ENCODE data around the gene FAAH. TPM values are rescaled to one million over a fixed set of nuclear protein-coding genes. Genes with fewer than 3 reads are reported as not detected.

Gene FAAH
- total RNA-seq, 1 donor from 2014 or later = 13.9 TPM

DNA sequence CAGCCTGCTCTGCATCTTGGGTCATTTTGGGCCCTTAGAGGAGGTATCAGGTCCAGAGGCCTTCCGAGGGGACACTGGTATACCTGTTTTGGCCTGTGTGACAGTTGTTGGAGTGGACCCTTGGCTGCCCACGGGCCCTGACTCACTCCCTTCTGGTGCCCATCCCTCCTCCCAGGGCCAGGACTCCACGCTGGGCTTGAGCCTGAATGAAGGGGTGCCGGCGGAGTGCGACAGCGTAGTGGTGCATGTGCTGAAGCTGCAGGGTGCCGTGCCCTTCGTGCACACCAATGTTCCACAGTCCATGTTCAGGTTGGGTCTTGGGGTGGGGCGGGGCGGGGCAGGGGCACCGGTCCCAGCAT, 11.1 kb downstream of the FAAH start:
- Mint-ChIP-seq H3K4me3 (no peak overlapping the region), H3K27me3 (ENCODE audit: insufficient read depth, low read depth) (peaks cover 10% of the 10 kb centered on the region), H3K27ac (no peak overlapping the region), H3K4me1 (peaks cover 16% of the 10 kb centered on the region), H3K9me3 (no peaks in the 10 kb centered on the region), H3K36me3 (peaks cover 2% of the 10 kb centered on the region)
- no peaks in the 10 kb centered on the region for H3K36me3 ChIP-seq
- no peak overlapping the region for H3K9ac ChIP-seq
- H4K20me1 ChIP-seq (ENCODE audit: low read depth) = peaks cover 7% of the 10 kb centered on the region
- TF ChIP-seq EZH2 (IDR thresholded peaks at IDR 0.05) (no peak), EZH2phosphoT487 (IDR thresholded peaks at IDR 0.05) (no peak)
- TF ChIP-seq, protein P1, sequence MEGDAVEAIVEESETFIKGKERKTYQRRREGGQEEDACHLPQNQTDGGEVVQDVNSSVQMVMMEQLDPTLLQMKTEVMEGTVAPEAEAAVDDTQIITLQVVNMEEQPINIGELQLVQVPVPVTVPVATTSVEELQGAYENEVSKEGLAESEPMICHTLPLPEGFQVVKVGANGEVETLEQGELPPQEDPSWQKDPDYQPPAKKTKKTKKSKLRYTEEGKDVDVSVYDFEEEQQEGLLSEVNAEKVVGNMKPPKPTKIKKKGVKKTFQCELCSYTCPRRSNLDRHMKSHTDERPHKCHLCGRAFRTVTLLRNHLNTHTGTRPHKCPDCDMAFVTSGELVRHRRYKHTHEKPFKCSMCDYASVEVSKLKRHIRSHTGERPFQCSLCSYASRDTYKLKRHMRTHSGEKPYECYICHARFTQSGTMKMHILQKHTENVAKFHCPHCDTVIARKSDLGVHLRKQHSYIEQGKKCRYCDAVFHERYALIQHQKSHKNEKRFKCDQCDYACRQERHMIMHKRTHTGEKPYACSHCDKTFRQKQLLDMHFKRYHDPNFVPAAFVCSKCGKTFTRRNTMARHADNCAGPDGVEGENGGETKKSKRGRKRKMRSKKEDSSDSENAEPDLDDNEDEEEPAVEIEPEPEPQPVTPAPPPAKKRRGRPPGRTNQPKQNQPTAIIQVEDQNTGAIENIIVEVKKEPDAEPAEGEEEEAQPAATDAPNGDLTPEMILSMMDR (IDR thresholded peaks at IDR 0.05) = no peak
- H3F3A ChIP-seq (ENCODE audit: low read depth) = peaks cover 12% of the 10 kb centered on the region
- H3K4me2 ChIP-seq = no peak overlapping the region
- no peak overlapping the region for H3K27ac ChIP-seq
- no peaks in the 10 kb centered on the region for H3K79me2 ChIP-seq (ENCODE audit: low read depth)
- no peak for DNase-seq (ENCODE audit: low spot score)
- H2AFZ ChIP-seq (replicated peaks) = no peak overlapping the region
- H3K4me1 ChIP-seq = peaks cover 12% of the 10 kb centered on the region
- no peaks in the 10 kb centered on the region for H3K27me3 ChIP-seq
- H3K9me3 ChIP-seq (ENCODE audit: low read depth) = no peaks in the 10 kb centered on the region
- no peak overlapping the region for H3K4me3 ChIP-seq

DNA sequence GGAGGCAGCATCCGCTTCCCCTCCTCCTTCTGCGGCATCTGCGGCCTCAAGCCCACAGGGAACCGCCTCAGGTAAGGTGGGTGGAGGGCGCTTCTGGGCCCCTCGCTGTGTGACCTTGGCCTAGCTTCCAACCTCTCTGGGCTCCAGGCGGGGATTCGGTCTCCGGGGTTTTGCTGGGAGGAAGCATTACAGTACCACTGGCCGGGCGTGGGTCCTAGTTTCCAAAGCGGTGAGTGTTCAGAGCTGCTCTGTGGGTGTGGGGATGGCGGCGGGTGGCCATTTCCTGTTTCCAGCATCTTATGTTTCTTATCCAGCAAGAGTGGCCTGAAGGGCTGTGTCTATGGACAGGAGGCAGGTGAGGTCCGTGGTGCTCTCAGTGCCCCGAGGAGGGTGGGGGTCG, 11.6 kb downstream of the FAAH start:
- H3K4me2 ChIP-seq = no peak overlapping the region
- H3K36me3 Mint-ChIP-seq = peaks cover 2% of the 10 kb centered on the region
- H3K4me1 Mint-ChIP-seq = peaks cover 14% of the 10 kb centered on the region
- DNase-seq (ENCODE audit: low spot score) = no peak
- no peaks in the 10 kb centered on the region for H3K36me3 ChIP-seq
- H4K20me1 ChIP-seq (ENCODE audit: low read depth) = peaks cover 7% of the 10 kb centered on the region
- no peaks in the 10 kb centered on the region for H3K27me3 ChIP-seq
- TF ChIP-seq, protein P1 (IDR thresholded peaks at IDR 0.05) = no peak
- TF ChIP-seq EZH2phosphoT487 (IDR thresholded peaks at IDR 0.05) (no peak), EZH2 (IDR thresholded peaks at IDR 0.05) (no peak)
- peaks cover 9% of the 10 kb centered on the region for H3K27me3 Mint-ChIP-seq (ENCODE audit: insufficient read depth, low read depth)
- H3K4me3 Mint-ChIP-seq = no peak overlapping the region
- no peaks in the 10 kb centered on the region for H3K79me2 ChIP-seq (ENCODE audit: low read depth)
- peaks cover 12% of the 10 kb centered on the region for H3K4me1 ChIP-seq
- H3K9ac ChIP-seq = no peak overlapping the region
- no peaks in the 10 kb centered on the region for H3K9me3 ChIP-seq (ENCODE audit: low read depth)
- H2AFZ ChIP-seq (replicated peaks) = no peak overlapping the region
- H3K27ac Mint-ChIP-seq = no peak overlapping the region
- H3K4me3 ChIP-seq = no peak overlapping the region
- no peaks in the 10 kb centered on the region for H3K9me3 Mint-ChIP-seq
- H3K27ac ChIP-seq = no peak overlapping the region
- peaks cover 12% of the 10 kb centered on the region for H3F3A ChIP-seq (ENCODE audit: low read depth)

DNA sequence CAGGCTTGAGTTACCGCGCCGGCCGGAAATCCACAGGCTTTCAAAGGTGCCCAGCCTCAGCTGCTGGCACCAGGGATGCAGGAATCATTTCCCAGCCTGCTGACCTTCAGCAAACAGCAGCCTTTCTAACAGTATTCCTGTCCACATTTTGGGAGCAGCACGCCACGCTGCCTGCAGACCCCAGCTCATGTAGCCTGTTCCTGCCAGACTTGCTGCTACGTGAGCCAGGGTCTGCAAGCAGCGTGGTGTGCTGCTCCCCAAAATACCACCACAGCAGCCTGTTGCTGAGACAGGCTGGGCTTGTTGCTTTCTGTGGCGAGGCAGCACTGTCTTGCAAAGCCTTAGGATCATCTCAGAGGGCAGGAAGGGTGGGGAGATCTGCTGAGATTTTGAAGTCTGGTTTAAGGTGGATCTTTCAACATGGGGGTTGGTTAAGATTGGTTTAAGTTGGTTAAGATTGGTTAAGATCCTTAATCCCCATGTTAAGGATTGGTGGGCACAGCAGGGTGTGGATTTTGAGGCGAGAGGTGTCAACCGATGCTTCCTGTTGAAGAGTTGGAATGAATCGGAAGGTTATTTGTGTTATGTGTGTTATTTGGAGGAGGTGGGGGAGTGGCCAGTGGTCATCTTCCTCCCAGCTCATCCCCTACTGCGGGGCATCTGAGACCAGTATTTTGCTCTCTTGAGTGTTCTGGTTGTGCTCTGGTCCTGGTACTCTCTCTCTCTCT, 12.9 kb downstream of the FAAH start:
- Histone ChIP-seq H3K9me3 (ENCODE audit: low read depth) (no peaks in the 10 kb centered on the region), H2AFZ (replicated peaks) (peak overlapping the region; percentile 45), H3F3A (ENCODE audit: low read depth) (peaks cover 9% of the 10 kb centered on the region), H3K27me3 (no peaks in the 10 kb centered on the region), H3K27ac (no peak overlapping the region), H3K4me3 (no peak overlapping the region), H3K79me2 (ENCODE audit: low read depth) (no peaks in the 10 kb centered on the region), H3K9ac (no peak overlapping the region), H3K4me2 (peak overlapping the region; percentile 39), H3K36me3 (no peaks in the 10 kb centered on the region), H4K20me1 (ENCODE audit: low read depth) (no peaks in the 10 kb centered on the region), H3K4me1 (peaks cover 12% of the 10 kb centered on the region)
- Mint-ChIP-seq H3K27me3 (ENCODE audit: insufficient read depth, low read depth) (peaks cover 7% of the 10 kb centered on the region), H3K4me1 (peaks cover 10% of the 10 kb centered on the region), H3K27ac (peak overlapping the region; percentile 51), H3K36me3 (peaks cover 2% of the 10 kb centered on the region), H3K9me3 (no peaks in the 10 kb centered on the region), H3K4me3 (peak overlapping the region; percentile 67)
- TF ChIP-seq, protein P1 (IDR thresholded peaks at IDR 0.05) = no peak
- TF ChIP-seq EZH2 (IDR thresholded peaks at IDR 0.05) (no peak), EZH2phosphoT487 (IDR thresholded peaks at IDR 0.05) (no peak)
- peak; percentile 49 for DNase-seq (ENCODE audit: low spot score)

Measured in neural progenitor cell (in vitro differentiated cells).